GM18511 (cell line): ENCODE data around the gene STK38.

Experiments
- ATAC-seq: cut with Tn5 transposase; IDR thresholded peaks from one replicate; pipeline ENCODE4 v1.9.1; 2021; ENCODE audit warnings: mild to moderate bottlenecking, moderate library complexity; ENCODE audit not compliant: unreplicated experiment

The STK38 gene

GRCh38 chr6:36566418-36566905 is 19.2 kb upstream of the STK38 start:
- no peak for ATAC-seq

- no peak for ATAC-seq
Observed at GRCh38 chr6:36563928-36564284, 16.6 kb upstream of the STK38 start.

GRCh38 chr6:36563237-36563927 is 16.1 kb upstream of the STK38 start:
- no peak for ATAC-seq

GRCh38 chr6:36560822-36561221 is 13.5 kb upstream of the STK38 start:
- no peak for ATAC-seq

- no peak for ATAC-seq
Observed at GRCh38 chr6:36559011-36559793, 11.9 kb upstream of the STK38 start.

- ATAC-seq = no peak
Observed at GRCh38 chr6:36556281-36556680, 9.0 kb upstream of the STK38 start.

GRCh38 chr6:36555750-36556252 is 8.5 kb upstream of the STK38 start:
- ATAC-seq = no peak

- no peak for ATAC-seq
Observed at GRCh38 chr6:36550473-36551000, 3.3 kb upstream of the STK38 start.

GRCh38 chr6:36548401-36548743 is 1.1 kb upstream of the STK38 start:
- no peak for ATAC-seq

- no peak for ATAC-seq
Observed at GRCh38 chr6:36547646-36548400, 544 bp upstream of the STK38 start.

GRCh38 chr6:36546308-36546919 is 865 bp downstream of the STK38 start:
- ATAC-seq = no peak

GRCh38 chr6:36545767-36546307 is 1.4 kb downstream of the STK38 start:
- ATAC-seq = no peak

GRCh38 chr6:36544228-36544627 is 3.1 kb downstream of the STK38 start:
- no peak for ATAC-seq

- ATAC-seq = no peak
Observed at GRCh38 chr6:36542041-36542440, 5.2 kb downstream of the STK38 start.

- ATAC-seq = no peak
Observed at GRCh38 chr6:36539814-36540568, 7.3 kb downstream of the STK38 start.

- no peak for ATAC-seq
Observed at GRCh38 chr6:36536873-36537547, 10.3 kb downstream of the STK38 start.

GRCh38 chr6:36533321-36533720 is 14.0 kb downstream of the STK38 start:
- ATAC-seq = no peak

GRCh38 chr6:36526066-36526465 is 21.2 kb downstream of the STK38 start:
- no peak for ATAC-seq

GRCh38 chr6:36525346-36525745 is 21.9 kb downstream of the STK38 start:
- no peak for ATAC-seq
